ENCODE data around the gene ARHGAP5.

DNA sequence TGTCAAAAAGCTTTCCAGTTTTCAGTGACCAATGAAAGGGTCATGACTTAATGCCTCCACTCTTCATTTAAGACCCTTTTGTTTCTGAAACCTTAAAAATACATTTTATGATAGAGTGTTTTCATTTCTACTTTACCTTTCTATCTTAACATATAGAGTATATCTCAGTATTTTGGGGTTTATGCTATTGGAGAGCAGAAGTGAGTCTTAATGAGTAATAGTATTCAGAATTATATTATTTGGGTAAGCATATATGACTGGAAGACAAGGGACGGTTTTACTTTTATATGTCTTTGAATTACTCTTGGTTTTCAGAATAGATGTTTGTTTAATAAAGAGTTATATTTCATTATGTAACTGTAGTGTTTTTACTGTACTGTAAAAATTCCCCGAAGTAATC lies 10.8 kb downstream of the ARHGAP5 start:
- TF ChIP-seq, protein P1, sequence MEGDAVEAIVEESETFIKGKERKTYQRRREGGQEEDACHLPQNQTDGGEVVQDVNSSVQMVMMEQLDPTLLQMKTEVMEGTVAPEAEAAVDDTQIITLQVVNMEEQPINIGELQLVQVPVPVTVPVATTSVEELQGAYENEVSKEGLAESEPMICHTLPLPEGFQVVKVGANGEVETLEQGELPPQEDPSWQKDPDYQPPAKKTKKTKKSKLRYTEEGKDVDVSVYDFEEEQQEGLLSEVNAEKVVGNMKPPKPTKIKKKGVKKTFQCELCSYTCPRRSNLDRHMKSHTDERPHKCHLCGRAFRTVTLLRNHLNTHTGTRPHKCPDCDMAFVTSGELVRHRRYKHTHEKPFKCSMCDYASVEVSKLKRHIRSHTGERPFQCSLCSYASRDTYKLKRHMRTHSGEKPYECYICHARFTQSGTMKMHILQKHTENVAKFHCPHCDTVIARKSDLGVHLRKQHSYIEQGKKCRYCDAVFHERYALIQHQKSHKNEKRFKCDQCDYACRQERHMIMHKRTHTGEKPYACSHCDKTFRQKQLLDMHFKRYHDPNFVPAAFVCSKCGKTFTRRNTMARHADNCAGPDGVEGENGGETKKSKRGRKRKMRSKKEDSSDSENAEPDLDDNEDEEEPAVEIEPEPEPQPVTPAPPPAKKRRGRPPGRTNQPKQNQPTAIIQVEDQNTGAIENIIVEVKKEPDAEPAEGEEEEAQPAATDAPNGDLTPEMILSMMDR (IDR thresholded peaks at IDR 0.05) = no peak
- TF ChIP-seq POLR2A (IDR thresholded peaks at IDR 0.05) = no peak
